HEK293T (cell line): ENCODE results near the gene CNOT1.

ENCODE experiments used
- CTCF ChIA-PET: fragments of 350-600 bp; formaldehyde crosslinking; extraction: SDS; loops from one replicate; lab custom pipeline; 2021; ENCODE audit warnings: antibody characterized with exemption, inconsistent platforms; lab: Yijun Ruan, JAX
- POLR2A ChIA-PET: fragments of 350-600 bp; formaldehyde crosslinking; extraction: SDS; loops from one replicate; lab custom pipeline; 2020; ENCODE audit warnings: antibody characterized with exemption, inconsistent platforms; lab: Yijun Ruan, JAX
- DNase-seq: peaks from one replicate; pipeline ENCODE4 v3.0.0; 2012; ENCODE audit warnings: mixed read lengths; ENCODE audit errors: extremely low spot score
- ARNT ChIP-seq: fragments of 450-650 bp; IDR thresholded peaks from 2 replicates; pipeline ENCODE4 v1.6.1; 2017; ENCODE audit warnings: mild to moderate bottlenecking
- BHLHE40 ChIP-seq: fragments of 450-650 bp; IDR thresholded peaks from 2 replicates; pipeline ENCODE4 v1.6.1; 2016; ENCODE audit warnings: mild to moderate bottlenecking, moderate library complexity, borderline replicate concordance
- CTBP1 ChIP-seq: fragments of 450-650 bp; IDR thresholded peaks from 2 replicates; pipeline ENCODE4 v1.6.1; 2016; ENCODE audit warnings: borderline replicate concordance
- ELF4 ChIP-seq: fragments of 450-650 bp; IDR thresholded peaks from 2 replicates; pipeline ENCODE4 v1.6.1; 2017; ENCODE audit warnings: antibody characterized with exemption
- FOXA1 ChIP-seq: fragments of 450-650 bp; IDR thresholded peaks from 2 replicates; pipeline ENCODE4 v1.6.1; 2016; ENCODE audit warnings: mild to moderate bottlenecking
- FOXK2 ChIP-seq: fragments of 450-650 bp; IDR thresholded peaks from 2 replicates; pipeline ENCODE4 v1.6.1; 2016; ENCODE audit warnings: mild to moderate bottlenecking
- FOXM1 ChIP-seq: fragments of 450-650 bp; IDR thresholded peaks from 2 replicates; pipeline ENCODE4 v1.6.1; 2017; ENCODE audit warnings: mild to moderate bottlenecking, borderline replicate concordance
- HDGF ChIP-seq: fragments of 450-650 bp; IDR thresholded peaks from 2 replicates; pipeline ENCODE4 v1.6.1; 2017; ENCODE audit warnings: antibody characterized with exemption, borderline replicate concordance
- L3MBTL2 ChIP-seq: fragments of 450-650 bp; conservative IDR thresholded peaks from 2 replicates; pipeline ENCODE4 v1.6.1; 2016; ENCODE audit warnings: mild to moderate bottlenecking
- LEF1 ChIP-seq: fragments of 450-650 bp; IDR thresholded peaks from 2 replicates; pipeline ENCODE4 v1.6.1; 2017; ENCODE audit warnings: mild to moderate bottlenecking, borderline replicate concordance
- NFRKB ChIP-seq: fragments of 450-650 bp; IDR thresholded peaks from 2 replicates; pipeline ENCODE4 v1.6.1; 2016; ENCODE audit warnings: mild to moderate bottlenecking, moderate library complexity
- PKNOX1 ChIP-seq: fragments of 450-650 bp; IDR thresholded peaks from 2 replicates; pipeline ENCODE4 v1.6.1; 2016
- SP1 ChIP-seq: fragments of 450-650 bp; IDR thresholded peaks from 2 replicates; pipeline ENCODE4 v1.6.1; 2017
- SUZ12 ChIP-seq: fragments of 450-650 bp; IDR thresholded peaks from 2 replicates; pipeline ENCODE4 v1.6.1; 2016; ENCODE audit warnings: mild to moderate bottlenecking
- TARDBP ChIP-seq: fragments of 450-650 bp; IDR thresholded peaks from 2 replicates; pipeline ENCODE4 v1.6.1; 2016
- ZNF384 ChIP-seq: fragments of 450-650 bp; IDR thresholded peaks from 2 replicates; pipeline ENCODE4 v1.6.1; 2016

Gene CNOT1

GRCh38 chr16:58478427-58478826 is 151.2 kb downstream of the CNOT1 start:
- DNase-seq = no peak
- ChIA-PET CTCF (interaction anchor here (0.6 kb wide), 1 partner anchor 17 kb away, joined by 5 read pairs; no protein-coding TSS in a partner anchor), POLR2A (no interaction called here)
- no peak for TF ChIP-seq ARNT
- no peak for TF ChIP-seq FOXA1
- TF ChIP-seq TARDBP = no peak
- TF ChIP-seq SUZ12 = no peak
- TF ChIP-seq ZNF384 = no peak
- no peak for TF ChIP-seq L3MBTL2
- TF ChIP-seq CTBP1 = no peak
- no peak for TF ChIP-seq PKNOX1
- no peak for TF ChIP-seq SP1
- no peak for TF ChIP-seq FOXK2
- no peak for TF ChIP-seq NFRKB
- no peak for TF ChIP-seq FOXM1

- CTCF ChIA-PET = no interaction called here
- TF ChIP-seq L3MBTL2 (no peak), FOXM1 (no peak), FOXK2 (no peak), FOXA1 (no peak), LEF1 (no peak)
- no peak for DNase-seq
- POLR2A ChIA-PET = no interaction called here
Measured at GRCh38 chr16:58476791-58477190, 152.8 kb downstream of the CNOT1 start.

- DNase-seq = no peak
- CTCF ChIA-PET = interaction anchor here (0.8 kb wide), 1 partner anchor 20 kb away, joined by 5 read pairs; no protein-coding TSS in a partner anchor
- POLR2A ChIA-PET = no interaction called here
- TF ChIP-seq NFRKB = no peak
- TF ChIP-seq HDGF = no peak
- no peak for TF ChIP-seq TARDBP
- no peak for TF ChIP-seq BHLHE40
- no peak for TF ChIP-seq FOXM1
- TF ChIP-seq LEF1 = no peak
- TF ChIP-seq PKNOX1 = no peak
- TF ChIP-seq SP1 = no peak
- TF ChIP-seq FOXK2 = no peak
- TF ChIP-seq ZNF384 = no peak
- no peak for TF ChIP-seq ARNT
- no peak for TF ChIP-seq SUZ12
Measured at GRCh38 chr16:58475091-58475619, 154.5 kb downstream of the CNOT1 start.

GRCh38 chr16:58474296-58474695 is 155.3 kb downstream of the CNOT1 start:
- TF ChIP-seq PKNOX1 (no peak), SUZ12 (no peak)
- POLR2A ChIA-PET = no interaction called here
- DNase-seq = no peak
- CTCF ChIA-PET = no interaction called here

GRCh38 chr16:58472827-58473226 is 156.8 kb downstream of the CNOT1 start:
- POLR2A ChIA-PET = interaction anchor here (1.0 kb wide), 1 partner anchor 123 kb away, joined by 5 read pairs; no protein-coding TSS in a partner anchor
- TF ChIP-seq ZNF384 (no peak), ELF4 (no peak)
- CTCF ChIA-PET = interaction anchor here (0.9 kb wide), 1 partner anchor 136 kb away, joined by 4 read pairs; no protein-coding TSS in a partner anchor
- no peak for DNase-seq

GRCh38 chr16:58472266-58472665 is 157.4 kb downstream of the CNOT1 start:
- TF ChIP-seq SUZ12 (no peak), FOXM1 (no peak), FOXA1 (no peak), SP1 (no peak), PKNOX1 (no peak), ARNT (no peak)
- POLR2A ChIA-PET = no interaction called here
- no peak for DNase-seq
- CTCF ChIA-PET = interaction anchor here (1.0 kb wide), 1 partner anchor 15 kb away, joined by 3 read pairs; no protein-coding TSS in a partner anchor
